NCI-H1105 (cell line): ENCODE results near the gene MRPS33.
A peak's percentile ranks its signal among the peaks of the same experiment; 100 is the strongest.
"Not testable (repeated sequence)": the region's sequence is repeated elsewhere in the genome, so short reads cannot be mapped to it uniquely, and the experiment has no call there.

Experiments used
- DNase-seq: peaks from one replicate; lab custom pipeline; 2025; lab: John Stamatoyannopoulos, UW

MRPS33 gene

GRCh38 chr7:141012044-141012685 is 2.6 kb downstream of the MRPS33 start:
- DNase-seq, result peak; percentile 73

GRCh38 chr7:141011443-141011842 is 3.3 kb downstream of the MRPS33 start:
- DNase-seq, result no peak

GRCh38 chr7:141003172-141004065 is 11.3 kb downstream of the MRPS33 start:
- no peak for DNase-seq

GRCh38 chr7:141001546-141001945 is 13.2 kb downstream of the MRPS33 start:
- no peak for DNase-seq

- DNase-seq, result no peak
These were observed 13.6 kb downstream of the MRPS33 start for GRCh38 chr7:141001122-141001521.

- no peak for DNase-seq
These were observed 16.0 kb downstream of the MRPS33 start for GRCh38 chr7:140998715-140999114.

GRCh38 chr7:140992422-140992821 is 22.3 kb downstream of the MRPS33 start:
- DNase-seq, result no peak

GRCh38 chr7:140990193-140990962 is 24.4 kb downstream of the MRPS33 start:
- DNase-seq, result no peak

GRCh38 chr7:140989068-140989467 is 25.7 kb downstream of the MRPS33 start:
- DNase-seq, result no peak

- DNase-seq, result no peak
These were observed 30.9 kb downstream of the MRPS33 start for GRCh38 chr7:140983802-140984201.

GRCh38 chr7:140982508-140982907 is 32.2 kb downstream of the MRPS33 start:
- DNase-seq, result no peak

- no peak for DNase-seq
These were observed 32.8 kb downstream of the MRPS33 start for GRCh38 chr7:140981951-140982350.

- no peak for DNase-seq
These were observed 37.0 kb downstream of the MRPS33 start for GRCh38 chr7:140977741-140978140.

- no peak for DNase-seq
These were observed 41.6 kb downstream of the MRPS33 start for GRCh38 chr7:140972876-140973829.

- no peak for DNase-seq
These were observed 42.4 kb downstream of the MRPS33 start for GRCh38 chr7:140972344-140972743.

GRCh38 chr7:140967438-140967837 is 47.3 kb downstream of the MRPS33 start:
- DNase-seq, result no peak

GRCh38 chr7:140966561-140967233 is 48.1 kb downstream of the MRPS33 start:
- DNase-seq, result no peak

GRCh38 chr7:140961117-140961516 is 53.6 kb downstream of the MRPS33 start:
- no peak for DNase-seq

- not testable (repeated sequence) for DNase-seq
These were observed 57.8 kb downstream of the MRPS33 start for GRCh38 chr7:140956997-140957396.
